NCI-H510A treated with DMSO at 0.1 percent for 48 hours (cell line): ENCODE data around the gene ABCD4.
"Not testable (repeated sequence)": the region's sequence is repeated elsewhere in the genome, so short reads cannot be mapped to it uniquely, and the experiment has no call there.

Experiments
- DNase-seq: peaks from one replicate; lab custom pipeline; 2025; lab: John Stamatoyannopoulos, UW

ABCD4 gene

DNA sequence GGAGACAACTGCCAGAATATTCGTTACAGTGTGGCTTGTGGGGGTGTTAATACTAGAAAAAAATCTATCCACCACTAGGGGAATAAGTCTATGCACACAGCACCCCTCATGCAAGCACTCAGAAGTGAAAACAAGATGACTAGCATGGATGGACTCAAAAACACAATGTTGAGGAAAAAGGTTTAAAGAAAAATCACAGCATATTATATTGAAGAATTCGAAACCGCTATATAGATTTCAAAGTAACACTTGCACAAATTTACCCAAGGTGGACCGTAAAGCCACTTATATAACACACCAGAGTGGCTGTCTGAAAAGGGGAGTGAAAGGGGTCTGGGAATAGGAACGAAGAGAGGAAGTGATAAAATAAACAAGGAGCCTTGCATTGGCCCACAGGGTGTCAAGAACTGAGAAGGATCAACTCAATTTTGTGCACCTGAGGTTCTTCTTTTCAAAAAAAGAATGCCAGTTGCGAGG is 544 bp downstream of the ABCD4 start:
- peak; percentile 37 for DNase-seq

GRCh38 chr14:74301594-74302151 is 1.1 kb downstream of the ABCD4 start:
- no peak for DNase-seq

- DNase-seq: no peak
Observed at GRCh38 chr14:74299061-74299545, 3.6 kb downstream of the ABCD4 start.

GRCh38 chr14:74297986-74298385 is 4.7 kb downstream of the ABCD4 start:
- no peak for DNase-seq

DNA sequence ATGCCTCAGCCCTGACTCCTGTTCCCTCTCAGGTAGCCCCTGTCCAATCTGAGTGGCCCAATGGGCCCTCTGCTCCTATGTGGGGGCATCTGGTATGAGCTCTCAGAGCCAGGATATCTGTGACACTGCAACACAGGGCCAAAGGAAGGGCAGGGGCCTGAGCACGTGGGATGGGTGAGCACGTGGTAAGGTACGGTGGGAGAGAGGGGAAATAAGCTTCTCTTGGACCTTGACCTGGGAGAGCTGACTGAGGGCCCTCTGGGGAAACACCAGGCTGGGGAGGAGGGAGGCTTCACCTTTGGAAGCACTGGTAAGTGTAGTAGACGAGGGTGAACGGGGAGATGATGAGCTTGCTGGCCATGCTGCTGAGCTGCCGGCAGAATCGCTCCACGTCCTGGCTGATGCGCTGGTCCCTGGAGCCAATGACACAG is 6.7 kb downstream of the ABCD4 start:
- no peak for DNase-seq

GRCh38 chr14:74293606-74294005 is 9.1 kb downstream of the ABCD4 start:
- DNase-seq: no peak

DNA sequence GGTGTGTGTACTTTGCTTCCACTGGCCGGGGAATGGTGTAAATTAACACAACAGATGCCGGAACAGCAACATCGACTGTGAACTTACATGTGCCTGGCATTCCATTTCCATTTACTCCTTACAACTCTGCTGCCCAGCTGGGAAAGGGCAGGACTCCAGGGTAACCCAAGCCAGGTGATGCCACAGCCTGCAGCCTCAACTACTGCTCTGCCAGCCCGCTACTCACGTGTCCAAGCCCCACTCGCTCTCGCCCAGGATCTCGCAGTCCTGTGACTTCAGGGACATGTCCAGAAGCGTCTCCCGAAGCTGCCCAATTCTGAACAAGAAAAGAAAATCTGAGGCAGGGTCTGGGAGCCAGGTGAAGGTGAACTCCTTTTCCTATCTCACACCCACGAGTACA is 10.7 kb downstream of the ABCD4 start:
- no peak for DNase-seq

GRCh38 chr14:74290415-74290814 is 12.3 kb downstream of the ABCD4 start:
- DNase-seq: no peak

DNA sequence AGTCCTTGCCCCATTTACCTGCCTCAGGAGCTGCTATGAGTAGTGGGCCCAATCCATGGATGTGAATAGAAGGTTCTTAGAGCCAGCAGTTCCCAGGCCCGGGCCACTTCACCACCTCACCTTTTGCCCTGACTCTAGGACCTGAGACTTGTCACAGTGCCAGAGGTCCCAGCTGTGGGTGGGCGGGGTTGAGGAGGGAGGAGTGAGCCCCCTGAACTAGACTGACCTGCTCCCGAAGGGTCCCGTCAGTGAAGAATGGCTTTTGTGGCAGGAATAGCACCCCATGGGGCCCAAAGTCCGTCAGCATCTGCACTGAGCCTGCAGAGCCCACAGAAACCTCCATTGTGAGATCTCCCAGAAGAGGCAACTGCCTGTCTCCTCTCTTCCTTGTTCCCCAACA is 12.9 kb downstream of the ABCD4 start:
- no peak for DNase-seq

GRCh38 chr14:74286736-74287135 is 16.0 kb downstream of the ABCD4 start:
- no peak for DNase-seq

DNA sequence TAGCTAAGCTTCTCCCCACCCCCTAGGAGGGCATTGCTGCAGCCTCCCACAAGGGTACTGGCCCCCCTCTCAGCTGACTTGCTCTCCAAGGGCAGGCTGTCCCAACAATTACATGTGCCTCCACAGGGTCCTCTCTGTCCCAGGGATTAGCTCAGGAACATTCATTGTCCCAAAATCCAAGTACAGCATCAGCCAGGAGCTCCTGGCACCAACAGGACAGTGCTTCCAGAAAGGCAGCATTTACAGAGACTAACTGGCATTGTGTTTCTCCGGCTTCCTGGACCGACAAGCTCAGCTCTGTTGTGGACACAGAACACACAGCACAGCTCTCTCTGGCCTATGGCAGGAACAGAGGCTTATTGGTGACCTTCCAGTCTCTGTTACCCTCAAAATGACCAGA is 21.7 kb downstream of the ABCD4 start:
- no peak for DNase-seq

DNA sequence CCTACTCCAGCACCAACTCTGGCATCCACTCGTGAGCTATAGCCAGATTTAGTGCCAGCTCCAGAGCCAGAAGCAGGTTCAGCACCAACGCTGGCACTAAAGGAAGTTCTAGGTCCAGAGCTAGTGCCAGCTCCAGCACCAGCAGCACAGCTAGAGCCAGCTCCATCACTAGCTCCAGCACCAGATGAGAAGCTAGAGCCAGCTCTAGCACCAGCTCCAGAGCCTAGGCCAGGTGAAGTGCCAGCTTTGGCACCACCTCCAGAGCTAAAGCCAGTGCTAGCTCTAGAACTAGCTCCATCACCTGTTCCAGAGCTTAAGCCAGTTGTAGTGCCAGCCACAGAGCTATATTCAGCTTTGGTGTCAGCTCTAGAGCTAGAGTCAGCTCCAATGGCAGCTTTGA is 24.7 kb downstream of the ABCD4 start:
- no peak for DNase-seq

DNA sequence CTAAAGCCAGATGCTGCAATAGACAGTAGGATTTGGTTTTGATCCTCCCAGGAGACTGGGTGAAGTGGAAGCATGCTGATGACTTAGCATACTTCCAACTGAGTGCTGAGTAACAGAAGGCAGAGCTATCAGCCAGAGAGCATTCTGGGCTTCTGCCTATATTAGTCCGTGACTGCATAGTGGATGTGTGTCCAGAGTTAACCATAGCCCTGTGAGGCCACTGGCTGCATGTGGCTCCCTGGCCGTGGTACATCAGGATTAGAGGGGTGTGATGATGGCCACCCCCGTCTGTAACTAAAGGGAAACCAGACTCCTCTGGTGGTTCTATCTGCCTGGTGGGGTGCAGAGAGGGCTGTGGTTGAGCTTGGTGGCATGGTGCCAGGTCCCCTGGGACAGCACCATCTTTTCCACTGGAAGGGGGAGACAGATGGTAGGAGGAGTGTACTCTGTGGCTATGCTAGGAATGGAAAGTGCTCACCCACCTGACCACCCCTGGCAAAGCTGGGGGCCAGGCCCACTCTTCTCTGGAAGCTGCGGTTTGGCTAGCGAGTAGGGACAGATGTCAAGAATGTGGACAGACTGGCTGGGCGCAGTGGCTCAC is 27.4 kb downstream of the ABCD4 start:
- DNase-seq: no peak

- no peak for DNase-seq
Observed at GRCh38 chr14:74271365-74271764, 31.4 kb downstream of the ABCD4 start.

- not testable (repeated sequence) for DNase-seq
Observed at GRCh38 chr14:74270382-74271177, 32.2 kb downstream of the ABCD4 start.

DNA sequence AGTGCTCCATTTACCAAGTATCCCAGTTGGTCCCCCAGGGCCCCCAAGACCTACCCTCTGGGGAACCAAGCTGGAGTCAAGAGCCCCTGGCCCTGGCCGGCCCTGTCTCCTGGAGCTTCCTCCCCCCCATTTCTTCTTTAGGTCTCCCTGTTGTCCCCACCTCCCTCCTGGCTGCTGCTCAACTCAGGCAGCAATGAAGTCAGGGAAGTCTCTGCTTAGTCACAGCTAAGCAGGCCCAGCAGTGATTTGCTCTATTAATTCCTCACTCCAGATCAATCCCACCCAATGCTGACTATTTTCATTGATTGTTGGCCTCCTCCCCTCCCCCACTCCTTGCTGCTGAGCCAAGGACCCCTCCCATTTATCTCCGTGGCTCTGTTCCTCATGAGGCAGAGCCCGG is 35.1 kb downstream of the ABCD4 start:
- DNase-seq: no peak

GRCh38 chr14:74265301-74265965 is 37.3 kb downstream of the ABCD4 start:
- DNase-seq: no peak

- no peak for DNase-seq
Observed at GRCh38 chr14:74263921-74264320, 38.8 kb downstream of the ABCD4 start.

GRCh38 chr14:74263181-74263580 is 39.6 kb downstream of the ABCD4 start:
- DNase-seq: no peak

DNA sequence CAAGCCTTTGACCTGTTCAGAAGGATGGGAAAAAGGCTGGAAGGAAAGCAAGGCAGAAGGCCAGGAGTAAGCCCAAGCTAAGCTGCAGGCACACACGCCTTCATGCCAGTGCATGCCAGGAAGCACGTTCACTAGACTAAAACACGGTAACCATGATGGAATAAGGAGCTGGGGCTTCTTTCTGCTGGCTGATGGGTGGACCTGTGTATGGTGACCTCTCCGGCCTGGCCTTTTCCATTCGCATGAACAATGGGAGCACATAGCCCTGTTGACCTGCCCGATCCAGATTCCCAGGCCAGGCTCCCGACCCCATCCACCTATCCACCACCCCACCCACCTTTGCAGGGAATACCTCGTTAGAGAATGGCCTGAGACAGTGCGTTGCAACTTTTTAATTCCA is 40.7 kb downstream of the ABCD4 start:
- no peak for DNase-seq

DNA sequence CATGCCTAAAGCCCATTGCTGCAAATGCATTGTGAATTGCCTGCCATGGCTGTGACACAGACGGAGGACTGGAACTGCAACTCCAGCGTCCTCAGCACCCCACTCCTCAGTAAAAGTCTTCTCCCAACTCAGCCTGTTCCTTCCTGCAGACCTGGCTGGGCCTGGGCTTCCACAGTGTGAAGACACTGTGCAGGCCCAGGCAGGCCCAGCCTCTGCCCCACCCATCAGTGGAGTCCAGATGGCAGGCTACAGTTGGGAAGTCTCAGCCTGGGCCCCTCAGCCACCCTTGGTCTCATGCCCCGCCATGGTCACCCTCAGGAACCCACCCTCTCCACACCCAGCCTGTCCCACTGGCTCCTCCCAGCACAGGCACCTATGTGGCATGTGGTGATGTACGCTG is 41.4 kb downstream of the ABCD4 start:
- DNase-seq: no peak

DNA sequence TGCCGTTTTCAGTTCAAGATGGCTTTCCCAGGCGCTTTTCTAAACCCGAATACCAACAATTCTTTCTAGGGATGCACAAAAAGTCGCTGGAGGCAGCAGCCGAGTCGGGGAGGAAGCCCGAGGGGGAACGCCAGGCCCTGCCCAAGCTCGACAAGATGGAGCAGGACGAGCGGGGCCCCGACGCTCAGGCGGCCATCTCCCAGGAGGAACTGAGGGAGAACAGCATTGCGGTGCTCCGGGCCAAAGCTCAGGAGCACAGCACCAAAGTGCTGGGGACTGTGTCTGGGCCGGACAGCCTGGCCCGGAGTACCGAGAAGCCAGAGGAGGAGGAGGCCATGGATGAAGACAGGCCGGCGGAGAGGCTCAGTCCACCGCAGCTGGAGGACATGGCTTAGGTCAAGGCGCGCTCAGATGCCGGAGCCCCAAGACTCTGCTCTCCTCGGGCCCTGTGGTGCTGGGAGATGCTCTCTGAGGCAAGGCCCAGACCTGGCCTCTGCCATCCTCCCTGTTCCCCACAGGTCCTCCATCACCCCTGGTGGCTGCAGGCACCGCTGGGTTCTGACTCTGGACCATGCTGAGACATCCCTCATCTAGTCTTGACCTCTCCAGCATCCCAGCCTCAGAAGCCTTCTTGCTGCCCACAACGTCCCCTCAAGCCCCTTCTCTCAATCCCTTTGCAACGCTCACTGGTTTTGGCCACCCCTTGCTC is 42.1 kb downstream of the ABCD4 start:
- no peak for DNase-seq
